SK-N-SH treated with all-trans-retinoic acid at 6 μM for 48 hours (cell line): ENCODE results near the gene ADAM11.
A peak's percentile ranks its signal among the peaks of the same experiment; 100 is the strongest.
"Not testable (repeated sequence)": the region's sequence is repeated elsewhere in the genome, so short reads cannot be mapped to it uniquely, and the experiment has no call there.

Source experiments
- ATAC-seq: fragments of 200-7000 bp; cut with Tn5 transposase; 3 replicates; pipeline ENCODE4 v1.9.1; 2020; ENCODE audit warnings: mild to moderate bottlenecking, moderate library complexity
- CSDC2 ChIP-seq: fragments of 250-450 bp; sonication (Bioruptor Pico); IDR thresholded peaks from 2 replicates; pipeline ENCODE4 v1.5.0; 2020; ENCODE audit warnings: mild to moderate bottlenecking, moderate library complexity
- ESRRG ChIP-seq: fragments of 250-450 bp; sonication (Bioruptor Pico); IDR thresholded peaks from 2 replicates; pipeline ENCODE4 v1.6.1; 2021; ENCODE audit warnings: mild to moderate bottlenecking
- GLIS3 ChIP-seq: fragments of 250-450 bp; sonication (Bioruptor Pico); IDR thresholded peaks from 2 replicates; pipeline ENCODE4 v1.5.0; 2020; ENCODE audit warnings: mild to moderate bottlenecking, moderate library complexity
- ISL1 ChIP-seq: fragments of 250-450 bp; sonication (Bioruptor Pico); IDR thresholded peaks from 2 replicates; pipeline ENCODE4 v2.1.2; 2022; ENCODE audit warnings: mild to moderate bottlenecking, moderate library complexity
- PPARA ChIP-seq: fragments of 250-450 bp; sonication (Bioruptor Pico); IDR thresholded peaks from 2 replicates; pipeline ENCODE4 v1.5.0; 2020; ENCODE audit warnings: mild to moderate bottlenecking, borderline replicate concordance
- TCF4 ChIP-seq: fragments of 250-450 bp; sonication (Bioruptor Pico); IDR thresholded peaks from 2 replicates; pipeline ENCODE4 v1.8.0; 2021; ENCODE audit warnings: mild to moderate bottlenecking, moderate library complexity, borderline replicate concordance
- TOX ChIP-seq: fragments of 250-450 bp; sonication (Bioruptor Pico); IDR thresholded peaks from 2 replicates; pipeline ENCODE4 v1.8.0; 2021; ENCODE audit warnings: mild to moderate bottlenecking, moderate library complexity, borderline replicate concordance
- ZC3H10 ChIP-seq: fragments of 250-450 bp; sonication (Bioruptor Pico); IDR thresholded peaks from 2 replicates; pipeline ENCODE4 v1.5.1; 2021; ENCODE audit warnings: mild to moderate bottlenecking, moderate library complexity
- ZFP3 ChIP-seq: fragments of 250-450 bp; sonication (Bioruptor Pico); IDR thresholded peaks from 2 replicates; pipeline ENCODE4 v1.5.0; 2020; ENCODE audit warnings: mild to moderate bottlenecking, moderate library complexity
- ZNF565 ChIP-seq: fragments of 450-650 bp; formaldehyde crosslinking; conservative IDR thresholded peaks from 2 replicates; pipeline ENCODE4 v1.5.0; 2020; ENCODE audit warnings: low read depth, mild to moderate bottlenecking, moderate library complexity
- ZNF70 ChIP-seq: fragments of 450-650 bp; formaldehyde crosslinking; IDR thresholded peaks from 2 replicates; pipeline ENCODE4 v1.5.0; 2020; ENCODE audit warnings: mild to moderate bottlenecking, moderate library complexity
- ZNF8 ChIP-seq: fragments of 450-650 bp; formaldehyde crosslinking; IDR thresholded peaks from 2 replicates; pipeline ENCODE4 v1.5.0; 2020; ENCODE audit warnings: mild to moderate bottlenecking, moderate library complexity
- TF ChIP-seq, protein P1 (sequence below): fragments of 250-450 bp; sonication (Bioruptor Pico); IDR thresholded peaks from 2 replicates; pipeline ENCODE4 v1.5.1; 2020; ENCODE audit warnings: low read depth, mild to moderate bottlenecking, moderate library complexity
- TF ChIP-seq, protein P2 (sequence below): fragments of 250-450 bp; sonication (Bioruptor Pico); IDR thresholded peaks from 2 replicates; pipeline ENCODE4 v1.5.0; 2020; ENCODE audit warnings: mild to moderate bottlenecking, moderate library complexity

ADAM11 gene

DNA sequence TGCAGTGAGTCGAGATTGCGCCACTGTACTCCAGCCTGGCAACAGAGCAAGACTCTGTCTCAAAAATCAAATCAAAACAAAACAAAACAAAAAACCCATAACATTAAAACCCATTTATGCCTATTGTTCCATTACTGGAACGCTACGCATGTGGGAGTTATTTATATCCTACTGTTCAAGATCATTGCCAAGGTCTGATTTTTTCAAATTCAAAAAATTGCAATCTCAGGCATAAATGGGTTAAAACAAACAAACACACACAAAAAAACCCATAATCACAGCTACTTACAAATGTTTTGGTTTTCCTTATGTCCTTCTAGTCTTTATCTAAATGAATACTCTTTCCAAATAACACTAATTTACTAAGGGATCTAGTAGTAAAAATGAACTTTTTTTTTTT, 53.5 kb downstream of the ADAM11 start (continued):
- TF ChIP-seq, protein P1, sequence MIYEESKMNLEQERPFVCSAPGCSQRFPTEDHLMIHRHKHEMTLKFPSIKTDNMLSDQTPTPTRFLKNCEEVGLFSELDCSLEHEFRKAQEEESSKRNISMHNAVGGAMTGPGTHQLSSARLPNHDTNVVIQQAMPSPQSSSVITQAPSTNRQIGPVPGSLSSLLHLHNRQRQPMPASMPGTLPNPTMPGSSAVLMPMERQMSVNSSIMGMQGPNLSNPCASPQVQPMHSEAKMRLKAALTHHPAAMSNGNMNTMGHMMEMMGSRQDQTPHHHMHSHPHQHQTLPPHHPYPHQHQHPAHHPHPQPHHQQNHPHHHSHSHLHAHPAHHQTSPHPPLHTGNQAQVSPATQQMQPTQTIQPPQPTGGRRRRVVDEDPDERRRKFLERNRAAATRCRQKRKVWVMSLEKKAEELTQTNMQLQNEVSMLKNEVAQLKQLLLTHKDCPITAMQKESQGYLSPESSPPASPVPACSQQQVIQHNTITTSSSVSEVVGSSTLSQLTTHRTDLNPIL (CRISPR knock-in tag) = no peak
- TF ChIP-seq TCF4 (no peak), ZNF70 (CRISPR knock-in tag) (no peak), ZNF565 (CRISPR knock-in tag) (no peak), GLIS3 (no peak), ZC3H10 (CRISPR knock-in tag) (no peak)

DNA sequence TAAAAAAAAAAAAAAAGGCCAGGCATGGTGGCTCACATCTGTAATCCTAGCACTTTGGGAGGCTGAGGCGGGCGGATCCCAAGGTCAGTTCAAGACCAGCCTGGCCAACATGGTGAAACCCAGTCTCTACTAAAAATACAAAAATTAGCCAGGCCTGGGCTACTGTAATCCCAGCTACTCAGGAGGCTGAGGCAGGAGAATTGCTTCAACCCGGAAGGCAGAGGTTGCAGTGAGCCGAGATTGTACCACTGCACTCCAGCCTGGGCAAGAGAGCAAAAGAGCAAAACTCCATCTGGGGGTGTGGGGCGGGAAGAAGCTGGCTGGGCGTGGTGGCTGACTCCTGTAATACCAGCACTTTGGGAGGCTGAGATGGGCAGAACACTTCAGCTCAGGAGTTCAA, 59.7 kb downstream of the ADAM11 start:
- ATAC-seq = not testable (repeated sequence)

DNA sequence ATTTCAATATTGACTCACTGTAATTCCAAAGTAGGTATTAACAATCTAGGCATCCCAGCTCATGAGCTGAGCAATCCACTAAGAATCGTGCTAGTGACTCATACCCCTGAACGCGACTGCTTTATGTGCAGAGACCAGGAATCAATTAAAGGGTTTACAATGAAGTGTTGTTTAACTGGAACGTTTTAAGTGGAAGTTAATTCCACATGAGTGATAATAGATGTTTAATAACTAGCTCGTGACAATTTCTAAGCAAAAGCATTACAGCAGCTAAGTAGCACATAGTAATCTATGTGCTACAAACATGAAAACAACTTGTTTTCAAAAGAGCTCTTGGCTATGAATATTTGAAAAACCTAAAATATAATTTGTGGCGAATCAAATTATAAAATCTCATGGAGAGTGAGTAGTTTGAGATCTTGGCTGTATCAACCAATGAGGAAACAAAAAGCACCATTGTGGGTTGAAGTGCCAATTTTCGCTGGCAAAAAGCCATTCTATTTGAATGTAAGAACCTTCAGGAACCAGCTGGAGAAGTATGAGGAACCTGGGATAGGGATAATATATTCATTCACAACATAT, 61.9 kb downstream of the ADAM11 start:
- TF ChIP-seq ISL1 (CRISPR knock-in tag) (peak; percentile 82), TOX (CRISPR knock-in tag) (no peak), ESRRG (CRISPR knock-in tag) (no peak), CSDC2 (CRISPR knock-in tag) (no peak), PPARA (CRISPR knock-in tag) (no peak), ZNF8 (CRISPR knock-in tag) (no peak)
- TF ChIP-seq, protein P2, sequence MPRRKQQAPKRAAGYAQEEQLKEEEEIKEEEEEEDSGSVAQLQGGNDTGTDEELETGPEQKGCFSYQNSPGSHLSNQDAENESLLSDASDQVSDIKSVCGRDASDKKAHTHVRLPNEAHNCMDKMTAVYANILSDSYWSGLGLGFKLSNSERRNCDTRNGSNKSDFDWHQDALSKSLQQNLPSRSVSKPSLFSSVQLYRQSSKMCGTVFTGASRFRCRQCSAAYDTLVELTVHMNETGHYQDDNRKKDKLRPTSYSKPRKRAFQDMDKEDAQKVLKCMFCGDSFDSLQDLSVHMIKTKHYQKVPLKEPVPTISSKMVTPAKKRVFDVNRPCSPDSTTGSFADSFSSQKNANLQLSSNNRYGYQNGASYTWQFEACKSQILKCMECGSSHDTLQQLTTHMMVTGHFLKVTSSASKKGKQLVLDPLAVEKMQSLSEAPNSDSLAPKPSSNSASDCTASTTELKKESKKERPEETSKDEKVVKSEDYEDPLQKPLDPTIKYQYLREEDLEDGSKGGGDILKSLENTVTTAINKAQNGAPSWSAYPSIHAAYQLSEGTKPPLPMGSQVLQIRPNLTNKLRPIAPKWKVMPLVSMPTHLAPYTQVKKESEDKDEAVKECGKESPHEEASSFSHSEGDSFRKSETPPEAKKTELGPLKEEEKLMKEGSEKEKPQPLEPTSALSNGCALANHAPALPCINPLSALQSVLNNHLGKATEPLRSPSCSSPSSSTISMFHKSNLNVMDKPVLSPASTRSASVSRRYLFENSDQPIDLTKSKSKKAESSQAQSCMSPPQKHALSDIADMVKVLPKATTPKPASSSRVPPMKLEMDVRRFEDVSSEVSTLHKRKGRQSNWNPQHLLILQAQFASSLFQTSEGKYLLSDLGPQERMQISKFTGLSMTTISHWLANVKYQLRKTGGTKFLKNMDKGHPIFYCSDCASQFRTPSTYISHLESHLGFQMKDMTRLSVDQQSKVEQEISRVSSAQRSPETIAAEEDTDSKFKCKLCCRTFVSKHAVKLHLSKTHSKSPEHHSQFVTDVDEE (CRISPR knock-in tag) = no peak
- TF ChIP-seq, protein P1 (CRISPR knock-in tag) = no peak
- ATAC-seq = peak; percentile 93

DNA sequence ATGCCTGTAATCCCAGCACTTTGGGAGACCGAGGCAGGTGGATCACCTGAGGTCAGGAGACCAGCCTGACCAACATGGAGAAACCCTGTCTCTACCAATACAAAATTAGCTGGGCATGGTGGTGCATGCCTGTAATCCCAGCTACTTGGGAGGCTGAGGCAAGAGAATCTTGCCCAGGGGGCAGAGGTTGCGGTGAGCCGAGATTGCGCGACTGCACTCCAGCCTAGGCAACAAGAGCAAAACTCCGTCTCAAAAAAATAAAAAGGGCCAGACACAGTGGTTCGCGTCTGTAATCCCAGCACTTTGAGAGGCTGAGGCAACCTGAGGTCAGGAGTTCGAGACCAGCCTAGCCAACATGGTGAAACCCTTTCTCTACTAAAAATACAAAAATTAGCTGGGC, 66.4 kb downstream of the ADAM11 start:
- not testable (repeated sequence) for ATAC-seq

DNA sequence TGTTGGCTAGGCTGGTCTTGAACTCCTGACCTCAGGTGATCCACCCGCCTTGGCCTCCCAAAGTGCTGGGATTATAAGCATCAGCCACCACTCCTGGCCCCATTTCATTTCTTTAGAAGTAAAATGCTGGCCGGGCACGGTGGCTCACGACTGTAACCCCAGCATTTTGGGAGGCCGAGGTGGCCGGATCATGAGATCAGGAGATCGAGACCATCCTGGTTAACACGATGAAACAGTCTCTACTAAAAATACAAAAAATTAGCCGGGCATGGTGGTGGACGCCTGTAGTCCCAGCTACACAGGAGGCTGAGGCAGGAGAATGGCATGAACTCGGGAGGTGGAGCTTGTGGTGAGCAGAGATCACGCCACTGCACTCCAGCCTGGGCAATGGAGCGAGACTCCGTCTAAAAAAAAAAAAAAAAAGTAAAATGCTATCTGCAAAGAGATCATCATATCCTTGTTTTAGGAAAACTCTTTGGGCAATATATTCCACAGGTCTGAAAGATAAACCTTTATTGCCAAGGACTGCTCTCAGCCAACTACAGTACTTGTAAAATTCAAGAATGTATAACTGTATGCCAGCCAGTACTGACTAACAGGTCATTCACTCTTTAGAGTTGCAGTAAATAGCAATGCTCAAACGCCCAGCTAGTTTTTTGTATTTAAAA, 67.5 kb downstream of the ADAM11 start:
- no peak for ATAC-seq
- TF ChIP-seq TCF4 (no peak), ESRRG (CRISPR knock-in tag) (no peak)

DNA sequence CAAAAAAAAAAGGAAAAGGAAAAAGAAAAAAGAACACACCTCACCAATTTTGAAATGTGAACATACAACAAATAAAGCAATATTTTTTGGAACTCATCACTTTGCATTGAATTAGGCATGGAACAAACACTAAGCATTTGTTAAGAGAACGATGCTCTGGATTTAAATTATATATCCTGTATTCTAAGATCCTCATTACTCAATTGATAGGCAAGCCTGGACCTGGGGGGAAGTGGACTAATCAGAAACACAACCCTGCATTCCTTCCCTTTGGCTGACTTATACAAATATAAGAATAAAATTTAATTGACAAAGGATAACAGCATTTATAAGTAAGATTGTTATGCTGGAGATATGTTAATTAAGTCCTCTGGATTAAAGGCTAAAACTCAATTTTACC, 69.1 kb downstream of the ADAM11 start:
- TF ChIP-seq ZNF565 (CRISPR knock-in tag) (no peak), ISL1 (CRISPR knock-in tag) (no peak), ZFP3 (CRISPR knock-in tag) (no peak)
- TF ChIP-seq, protein P2 (CRISPR knock-in tag) = no peak
- TF ChIP-seq, all 23 proteins: peak for 0
- ATAC-seq = no peak
